HG03439 (cell line): ENCODE results near the gene TMEM175.
"Not testable (repeated sequence)": the region's sequence is repeated elsewhere in the genome, so short reads cannot be mapped to it uniquely, and the experiment has no call there.

ENCODE experiments used
- ATAC-seq: cut with Tn5 transposase; IDR thresholded peaks from one replicate; pipeline ENCODE4 v1.9.1; 2021; ENCODE audit warnings: mild to moderate bottlenecking, moderate library complexity; ENCODE audit not compliant: unreplicated experiment

The TMEM175 gene

GRCh38 chr4:987624-988513 lies 55.6 kb downstream of the TMEM175 start:
- ATAC-seq: no peak

- no peak for ATAC-seq
These were observed 56.8 kb downstream of the TMEM175 start for GRCh38 chr4:988726-989721.

- no peak for ATAC-seq
These were observed 57.6 kb downstream of the TMEM175 start for GRCh38 chr4:989722-990471.

- ATAC-seq: no peak
These were observed 58.6 kb downstream of the TMEM175 start for GRCh38 chr4:990746-991367.

- no peak for ATAC-seq
These were observed 59.4 kb downstream of the TMEM175 start for GRCh38 chr4:991451-992296.

- no peak for ATAC-seq
These were observed 60.2 kb downstream of the TMEM175 start for GRCh38 chr4:992297-993110.

GRCh38 chr4:993111-994029 lies 61.1 kb downstream of the TMEM175 start, which contains the start of gene SLC26A1:
TSS of gene SLC26A1 (minus strand) at chr4:993404. CDS start at chr4:991703, 1,701 bp downstream.
- no peak for ATAC-seq

- ATAC-seq: no peak
These were observed 63.2 kb downstream of the TMEM175 start for GRCh38 chr4:995311-996026.

GRCh38 chr4:996030-996996 lies 64.1 kb downstream of the TMEM175 start:
- no peak for ATAC-seq

- no peak for ATAC-seq
These were observed 64.7 kb downstream of the TMEM175 start for GRCh38 chr4:996997-997374.

GRCh38 chr4:997375-998071 lies 65.3 kb downstream of the TMEM175 start:
- ATAC-seq: no peak

- ATAC-seq: no peak
These were observed 65.9 kb downstream of the TMEM175 start for GRCh38 chr4:998096-998691.

- ATAC-seq: not testable (repeated sequence)
These were observed 67.1 kb downstream of the TMEM175 start for GRCh38 chr4:999240-999863.

GRCh38 chr4:999882-1000425 lies 67.7 kb downstream of the TMEM175 start:
- no peak for ATAC-seq
